Endothelial cell of umbilical vein (primary cell): ENCODE measurements around the gene SLC16A8. TPM values are rescaled to one million over a fixed set of nuclear protein-coding genes. Genes with fewer than 3 reads are reported as not detected.

Experiments
- BruUV-seq: library from RNA; stranded (reverse); fragments of 400-500 nt; replicated peaks from 2 replicates; lab custom pipeline; 2021; lab: Mats Ljungman, UMichigan
- CTCF ChIA-PET: fragments of 300-600, 350-600 bp; sonication (Branson Sonifier 250); formaldehyde crosslinking; loops from one replicate; lab custom pipeline; 2021; ENCODE audit warnings: antibody characterized with exemption, inconsistent platforms; lab: Charles Lee
- POLR2A ChIA-PET: fragments of 300-600, 350-600 bp; sonication (Branson Sonifier 250); formaldehyde crosslinking; loops from one replicate; lab custom pipeline; 2021; ENCODE audit warnings: antibody characterized with exemption, inconsistent platforms; lab: Charles Lee
- DNase-seq: peaks from one replicate; pipeline ENCODE4 v3.0.0-alpha.2; 2011; ENCODE audit warnings: low read depth, low spot score
- FAIRE-seq: peaks from 2 replicates; lab custom pipeline; 2011; peaks lifted over from hg19 to GRCh38; lab: Jason Lieb, UNC
- H2AFZ ChIP-seq: 2 replicates; pipeline ENCODE4 v1.6.0; 2012; ENCODE audit warnings: low read depth, low read length, control low read depth, inconsistent platforms
- H3K27ac ChIP-seq: 2 replicates; pipeline ENCODE4 v1.5.1; 2011; ENCODE audit warnings: low read depth, mild to moderate bottlenecking, control low read depth, low read length, moderate library complexity; ENCODE audit not compliant: insufficient read depth
- H3K27me3 ChIP-seq, 2 experiments: 2 replicates each; pipeline versions ENCODE4 v1.6.0 to v1.6.1; 2011; ENCODE audit warnings: low read length in 2 of 2, mixed read lengths in 1 of 2; ENCODE audit not compliant: control insufficient read depth in 2 of 2, insufficient read depth in 2 of 2
- H3K36me3 ChIP-seq, 2 experiments: 2 replicates in 1 of 2; 3 replicates in 1 of 2; pipeline ENCODE4 v1.5.1; 2011; ENCODE audit warnings: low read length in 2 of 2, mild to moderate bottlenecking in 1 of 2, moderate library complexity in 1 of 2; ENCODE audit not compliant: control insufficient read depth in 2 of 2, insufficient read depth in 2 of 2; ENCODE audit errors: extremely low read depth in 1 of 2
- H3K4me1 ChIP-seq: 3 replicates; pipeline ENCODE4 v1.5.1; 2011; ENCODE audit warnings: mild to moderate bottlenecking, low read length; ENCODE audit not compliant: control insufficient read depth, insufficient read depth; ENCODE audit errors: extremely low read depth
- H3K4me2 ChIP-seq: 2 replicates; pipeline ENCODE4 v1.6.1; 2011; ENCODE audit warnings: low read length, control low read depth, mixed read lengths; ENCODE audit not compliant: insufficient read depth
- H3K4me3 ChIP-seq, 3 experiments: fragments of 200-600 bp in 1 of 3; sonication (generic), shearing (Covaris generic) in 1 of 3; replicated peaks in 1 of 3; 2 replicates each; pipeline ENCODE4 v1.5.1; 2011 to 2016; ENCODE audit warnings: control low read depth in 3 of 3, low read length in 3 of 3, mild to moderate bottlenecking in 2 of 3, inconsistent platforms in 1 of 3, low read depth in 1 of 3, moderate library complexity in 1 of 3; ENCODE audit not compliant: insufficient read depth in 1 of 3
- H3K79me2 ChIP-seq: 2 replicates; pipeline ENCODE4 v1.6.0; 2012; ENCODE audit warnings: low read length, inconsistent platforms; ENCODE audit not compliant: control insufficient read depth, insufficient read depth
- H3K9ac ChIP-seq: replicated peaks from 2 replicates; pipeline ENCODE3; 2011; ENCODE audit warnings: low read length, control low read depth; ENCODE audit not compliant: insufficient read depth; ENCODE audit errors: extremely low read depth
- H3K9me1 ChIP-seq: replicated peaks from 3 replicates; pipeline ENCODE4 v1.6.0; 2011; ENCODE audit warnings: mild to moderate bottlenecking, low read length; ENCODE audit not compliant: control insufficient read depth, insufficient read depth; ENCODE audit errors: extremely low read depth
- H3K9me3 ChIP-seq: replicated peaks from 2 replicates; pipeline ENCODE4 v1.5.1; 2012; ENCODE audit warnings: low read length, inconsistent platforms; ENCODE audit not compliant: control insufficient read depth, insufficient read depth
- H4K20me1 ChIP-seq: replicated peaks from 2 replicates; pipeline ENCODE3; 2011; ENCODE audit warnings: mild to moderate bottlenecking, low read length; ENCODE audit not compliant: control insufficient read depth, insufficient read depth; ENCODE audit errors: extremely low read depth
- CTCF ChIP-seq, 2 donors: IDR thresholded peaks; 1 replicate in 1 of 2; 2 replicates in 1 of 2; pipeline ENCODE4 v1.5.1; 2011; ENCODE audit warnings: low read length in 2 of 2, mild to moderate bottlenecking in 2 of 2, moderate library complexity in 2 of 2, control low read depth in 1 of 2, inconsistent platforms in 1 of 2, low read depth in 1 of 2; ENCODE audit not compliant: insufficient read depth in 1 of 2; ENCODE audit errors: extremely low read depth in 1 of 2
- EZH2 ChIP-seq: IDR thresholded peaks from 2 replicates; pipeline ENCODE4 v1.6.1; 2012; ENCODE audit warnings: borderline replicate concordance, low read depth, mild to moderate bottlenecking, moderate library complexity, low read length, inconsistent platforms; ENCODE audit not compliant: severe bottlenecking
- FOS ChIP-seq: IDR thresholded peaks from 2 replicates; pipeline ENCODE4 v1.6.1; 2011; ENCODE audit warnings: mild to moderate bottlenecking, low read length, moderate library complexity, borderline replicate concordance; ENCODE audit not compliant: insufficient read depth
- GATA2 ChIP-seq: IDR thresholded peaks from 2 replicates; pipeline ENCODE4 v1.7.0; 2011; ENCODE audit warnings: low read depth, mild to moderate bottlenecking, moderate library complexity, mixed read lengths, low read length; ENCODE audit not compliant: insufficient read length, insufficient read depth
- JUN ChIP-seq: IDR thresholded peaks from 2 replicates; pipeline ENCODE4 v1.6.1; 2011; ENCODE audit warnings: borderline replicate concordance, low read depth; ENCODE audit not compliant: insufficient read length, insufficient read depth
- MAX ChIP-seq: IDR thresholded peaks from 2 replicates; pipeline ENCODE4 v1.6.1; 2011; ENCODE audit not compliant: insufficient read depth, insufficient read length
- MYC ChIP-seq: IDR thresholded peaks from one replicate; pipeline ENCODE4 v1.6.1; 2011; ENCODE audit warnings: mild to moderate bottlenecking, low read depth, low read length
- POLR2A ChIP-seq: IDR thresholded peaks from 2 replicates; pipeline ENCODE4 v1.6.1; 2012; ENCODE audit warnings: low read depth, mild to moderate bottlenecking, control low read depth, low read length
- POLR2AphosphoS5 ChIP-seq: IDR thresholded peaks from 2 replicates; pipeline ENCODE4 v1.6.1; 2012; ENCODE audit warnings: low read depth, mild to moderate bottlenecking, control low read depth, low read length, moderate library complexity; ENCODE audit not compliant: insufficient read depth
- dilution Hi-C: fragments of 300-500 bp; cut with MboI; formaldehyde crosslinking; loops from one replicate; pipeline ENCODE4 v1.15.0; 2019; ENCODE audit warnings: low sequenced_read_pairs; ENCODE audit not compliant: extremely low pct_ligation_motif_present
- intact Hi-C: fragments of 100-400 bp; cut with micrococcal nuclease; formaldehyde crosslinking; loops from one replicate; pipeline ENCODE4 v1.10.0; 2022
- polyA plus RNA-seq, 4 experiments: library from polyadenylated mRNA; depleted of rRNA in 3 of 4; stranded (reverse) in 3 of 4; unstranded in 1 of 4; fragments of >200 nt; gene quantifications; 2 replicates each; pipeline versions ENCODE4 v1.2.1 to v1.2.3, GENCODE V29; 2011 to 2012; ENCODE audit warnings: missing spikeins in 1 of 4
- total RNA-seq: library from RNA; stranded (reverse); gene quantifications from 2 replicates; pipeline ENCODE4 v1.2.3, GENCODE V29; 2021

The SLC16A8 gene
- total and polyA plus RNA-seq, 2 donors (not counting 3 experiments of a cell fraction or from before 2014, with no cell fraction given), result 0.14 TPM; not detected in 1

- intact Hi-C loops, result no loop called here
- Histone ChIP-seq H3K4me2 (no peak overlapping the region), H4K20me1 (no peaks in the 10 kb centered on the region), H3K27ac (no peak overlapping the region), H3K9ac (no peak overlapping the region), H3K9me1 (no peaks in the 10 kb centered on the region), H2AFZ (no peak overlapping the region), H3K36me3 (no peaks in the 10 kb centered on the region), H3K9me3 (no peaks in the 10 kb centered on the region), H3K4me3 (no peak overlapping the region), H3K4me1 (no peaks in the 10 kb centered on the region), H3K27me3 (peaks cover 11 to 19% of the 10 kb centered on the region in 2 experiments), H3K79me2 (no peaks in the 10 kb centered on the region)
- DNase-seq, result no peak
- POLR2A ChIA-PET, result no interaction called here
- dilution Hi-C loops, result no loop called here
- CTCF ChIA-PET, result interaction anchor here (1.4 kb wide), 2 partner anchors 11 to 13 kb away, joined by 3 read pairs; no protein-coding TSS in a partner anchor
- TF ChIP-seq MYC, result no peak
- no peak for TF ChIP-seq JUN
- TF ChIP-seq POLR2AphosphoS5, result no peak
- TF ChIP-seq POLR2A, result no peak
- TF ChIP-seq EZH2, result no peak
- TF ChIP-seq GATA2, result no peak
- no peak for TF ChIP-seq MAX
- TF ChIP-seq CTCF (IDR thresholded peaks at IDR 0.05; ENCODE audit: extremely low read depth in 1 of 2, insufficient read depth in 1 of 2, low read depth in 1 of 2, low read length in 2 of 2), result no peak
- TF ChIP-seq FOS, result no peak
- FAIRE-seq, result no peak
- BruUV-seq, result no TSS peak
Measured at GRCh38 chr22:38086942-38087341, 3.0 kb upstream of the SLC16A8 start.
